GM23338 (cell line): ENCODE results near the gene DOP1A.

ENCODE experiments used
- CREB1 ChIP-seq: fragments of 250-450 bp; sonication (Bioruptor Pico); IDR thresholded peaks from 2 replicates; pipeline ENCODE4 v1.5.0; 2020; ENCODE audit warnings: low read depth, mild to moderate bottlenecking, moderate library complexity
- CTCF ChIP-seq, 2 experiments: fragments of 200-600 bp in 1 of 2; sonication (generic) in 1 of 2; conservative IDR thresholded peaks; 2 replicates each; pipeline versions ENCODE4 v1.5.1 to v1.6.1; 2016 to 2017; ENCODE audit warnings: antibody characterized with exemption in 2 of 2, low read depth in 2 of 2, mild to moderate bottlenecking in 2 of 2, moderate library complexity in 1 of 2
- EZH2 ChIP-seq: fragments of 200-600 bp; sonication (generic); IDR thresholded peaks from one replicate; pipeline ENCODE4 v1.8.0; 2017; ENCODE audit warnings: antibody characterized with exemption, mild to moderate bottlenecking, low read depth; ENCODE audit not compliant: unreplicated experiment
- EZH2phosphoT487 ChIP-seq: fragments of 200-600 bp; sonication (generic); IDR thresholded peaks from one replicate; pipeline ENCODE4 v1.8.1; 2018; ENCODE audit warnings: antibody characterized with exemption; ENCODE audit not compliant: unreplicated experiment
- JUNB ChIP-seq: IDR thresholded peaks from one replicate; pipeline ENCODE4 v1.6.1; 2016; ENCODE audit warnings: antibody characterized with exemption; ENCODE audit not compliant: unreplicated experiment
- NANOG ChIP-seq: IDR thresholded peaks from 2 replicates; pipeline ENCODE4 v1.6.1; 2016; ENCODE audit warnings: antibody characterized with exemption, borderline replicate concordance
- POLR2AphosphoS5 ChIP-seq: IDR thresholded peaks from 2 replicates; pipeline ENCODE4 v1.6.1; 2016; ENCODE audit warnings: antibody characterized with exemption, low read depth
- REST ChIP-seq: IDR thresholded peaks from one replicate; pipeline ENCODE4 v1.6.1; 2018; ENCODE audit warnings: antibody characterized with exemption; ENCODE audit not compliant: unreplicated experiment
- STAT1 ChIP-seq: IDR thresholded peaks from one replicate; pipeline ENCODE4 v1.6.1; 2016; ENCODE audit warnings: antibody characterized with exemption; ENCODE audit not compliant: unreplicated experiment
- TF ChIP-seq, protein P1 (sequence below): IDR thresholded peaks from 2 replicates; pipeline ENCODE4 v1.6.1; 2016; ENCODE audit warnings: antibody characterized with exemption

DNA sequence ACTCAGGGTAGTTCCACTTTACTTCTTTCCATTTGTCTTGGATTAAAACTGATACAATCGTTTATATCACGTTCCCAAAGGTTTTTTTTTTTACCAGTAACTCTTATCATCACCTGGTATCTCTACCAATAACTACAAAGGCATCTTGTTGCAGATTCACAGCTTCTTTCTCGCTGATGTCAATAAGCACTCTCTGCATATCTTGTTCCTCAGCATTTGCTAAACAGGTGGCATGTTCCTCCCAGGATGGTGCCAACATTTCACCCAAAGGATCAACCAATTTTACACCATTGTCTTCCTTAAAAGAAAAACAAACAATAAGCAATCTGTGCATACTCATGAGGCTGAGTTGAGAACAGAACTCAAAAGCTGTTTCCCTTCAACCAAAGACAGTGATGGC lies 121.0 kb downstream of the DOP1A start:
- no peak for TF ChIP-seq CTCF (conservative IDR thresholded peaks at IDR 0.05; ENCODE audit: low read depth in 2 of 2)
- no peak for TF ChIP-seq CREB1 (CRISPR knock-in tag)
- no peak for TF ChIP-seq EZH2
- TF ChIP-seq REST = no peak
- TF ChIP-seq EZH2phosphoT487 = no peak
- TF ChIP-seq POLR2AphosphoS5 = no peak
- TF ChIP-seq, protein P1, sequence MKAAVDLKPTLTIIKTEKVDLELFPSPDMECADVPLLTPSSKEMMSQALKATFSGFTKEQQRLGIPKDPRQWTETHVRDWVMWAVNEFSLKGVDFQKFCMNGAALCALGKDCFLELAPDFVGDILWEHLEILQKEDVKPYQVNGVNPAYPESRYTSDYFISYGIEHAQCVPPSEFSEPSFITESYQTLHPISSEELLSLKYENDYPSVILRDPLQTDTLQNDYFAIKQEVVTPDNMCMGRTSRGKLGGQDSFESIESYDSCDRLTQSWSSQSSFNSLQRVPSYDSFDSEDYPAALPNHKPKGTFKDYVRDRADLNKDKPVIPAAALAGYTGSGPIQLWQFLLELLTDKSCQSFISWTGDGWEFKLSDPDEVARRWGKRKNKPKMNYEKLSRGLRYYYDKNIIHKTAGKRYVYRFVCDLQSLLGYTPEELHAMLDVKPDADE = no peak
- TF ChIP-seq JUNB = no peak
- no peak for TF ChIP-seq STAT1
- no peak for TF ChIP-seq NANOG
